ENCODE data around the gene NCEH1.
"Not testable (repeated sequence)": the region's sequence is repeated elsewhere in the genome, so short reads cannot be mapped to it uniquely, and the experiment has no call there.

Gene NCEH1

DNA sequence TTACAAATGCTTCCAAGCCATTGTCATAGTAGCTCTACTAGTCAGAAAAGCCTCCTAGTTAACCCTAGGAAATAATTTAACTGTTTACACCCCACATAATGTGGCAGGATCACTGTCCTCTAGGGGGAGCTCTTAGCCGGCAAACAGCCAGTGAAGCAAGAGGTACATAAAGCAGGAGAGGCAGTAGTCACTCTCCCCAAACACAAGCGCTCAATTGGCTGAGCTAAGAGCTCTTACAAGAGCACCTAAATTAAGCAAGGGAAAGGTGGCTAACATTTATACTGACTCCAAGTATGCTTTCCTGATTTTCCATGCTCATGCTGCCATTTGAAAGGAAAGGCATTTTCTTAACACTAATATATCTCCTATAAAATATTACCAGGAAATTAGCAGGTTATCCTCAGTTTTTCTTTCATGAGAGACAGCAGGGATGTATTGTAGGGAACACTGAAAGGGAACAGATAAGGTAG is 37.6 kb downstream of the NCEH1 start:
- DNase-seq: peak; percentile 66

DNA sequence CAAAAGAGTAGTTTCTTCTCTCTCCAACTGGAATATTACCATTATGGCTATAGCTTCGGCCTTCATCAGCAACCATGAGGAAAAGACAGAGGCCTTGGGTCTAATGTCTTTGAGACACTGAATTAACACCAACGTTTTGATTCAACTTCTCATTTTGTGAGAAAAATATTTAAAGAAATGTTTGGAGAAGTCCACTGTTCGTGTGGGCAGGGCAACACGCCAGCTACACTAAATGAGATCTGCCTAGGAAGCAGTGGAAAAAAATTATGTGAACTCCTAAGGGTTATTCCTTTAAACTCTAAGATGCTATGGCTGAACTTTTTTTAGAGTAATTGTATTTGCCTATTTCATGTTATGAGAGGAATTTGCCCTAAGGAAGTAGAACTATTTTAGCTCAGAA is 41.8 kb downstream of the NCEH1 start:
- no peak for DNase-seq

DNA sequence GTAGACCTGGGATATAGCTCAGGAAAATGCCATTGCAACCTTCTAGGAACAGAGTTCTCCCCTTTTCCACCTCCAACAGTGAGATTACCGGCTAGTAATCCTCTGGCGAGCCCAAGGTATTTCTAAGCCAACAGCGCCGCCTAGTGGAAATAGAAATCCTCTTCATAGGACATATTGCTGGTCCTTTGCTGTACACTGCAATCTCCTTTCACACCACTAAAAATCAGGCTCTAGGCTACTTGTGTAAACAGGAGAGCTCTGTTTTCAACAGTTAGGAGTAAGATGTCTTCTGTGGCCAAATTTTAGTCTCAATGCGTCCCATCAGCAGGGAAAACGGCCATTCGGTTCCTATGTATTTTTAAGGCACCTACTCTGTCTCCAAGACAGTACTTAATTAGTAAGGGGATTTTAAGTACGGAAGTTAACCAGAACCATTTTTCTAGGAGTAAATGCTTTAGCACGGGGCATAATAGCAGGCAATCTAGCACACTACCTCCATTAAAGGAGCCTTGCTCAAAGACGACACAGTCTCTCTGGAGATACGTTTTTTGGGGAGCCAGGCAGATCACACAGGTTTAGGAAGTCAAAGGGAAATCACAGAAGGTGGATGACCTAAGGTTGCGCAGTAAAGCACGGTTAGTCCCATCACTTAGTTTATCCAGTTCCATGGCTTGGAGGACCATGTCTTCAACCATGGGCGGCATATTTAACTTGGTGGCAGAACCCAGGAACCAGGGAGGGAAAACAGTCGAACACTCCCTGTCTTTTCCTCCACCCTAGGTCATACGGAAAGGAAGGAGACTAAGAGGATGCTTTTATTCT is 43.8 kb downstream of the NCEH1 start:
- DNase-seq: peak; percentile 70

DNA sequence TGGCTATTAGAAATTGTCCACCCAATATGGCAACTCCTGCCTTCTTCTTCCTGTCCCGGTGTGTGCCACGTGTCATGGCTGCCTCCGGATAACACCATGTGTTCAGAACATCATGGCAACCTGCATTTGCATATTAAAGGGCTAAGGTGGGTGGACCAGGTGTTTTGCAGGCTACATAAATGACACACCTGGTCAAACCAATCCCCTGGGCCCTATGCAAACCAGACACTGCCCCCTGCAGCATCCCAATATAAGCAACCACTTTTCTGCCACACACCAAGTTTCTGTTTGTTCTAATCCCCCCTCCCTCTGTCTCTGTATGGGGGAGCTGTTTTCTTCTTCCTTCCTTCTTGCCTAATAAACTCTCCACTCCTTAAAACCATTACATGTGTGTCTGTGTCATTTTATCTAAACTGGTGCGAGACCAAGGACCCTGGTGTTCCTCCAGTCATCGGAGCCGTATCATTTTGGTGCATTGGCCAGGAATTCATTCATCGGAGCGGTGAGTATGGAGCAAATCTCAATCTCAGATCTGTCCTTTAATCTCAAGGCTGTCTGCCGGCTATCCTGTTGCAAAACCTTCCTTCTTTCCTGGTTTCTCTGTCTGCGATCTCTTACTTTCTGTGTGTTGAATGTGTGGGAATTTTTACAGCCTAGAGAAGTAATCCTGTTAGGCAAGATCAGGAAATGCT is 44.5 kb downstream of the NCEH1 start:
- DNase-seq: no peak

DNA sequence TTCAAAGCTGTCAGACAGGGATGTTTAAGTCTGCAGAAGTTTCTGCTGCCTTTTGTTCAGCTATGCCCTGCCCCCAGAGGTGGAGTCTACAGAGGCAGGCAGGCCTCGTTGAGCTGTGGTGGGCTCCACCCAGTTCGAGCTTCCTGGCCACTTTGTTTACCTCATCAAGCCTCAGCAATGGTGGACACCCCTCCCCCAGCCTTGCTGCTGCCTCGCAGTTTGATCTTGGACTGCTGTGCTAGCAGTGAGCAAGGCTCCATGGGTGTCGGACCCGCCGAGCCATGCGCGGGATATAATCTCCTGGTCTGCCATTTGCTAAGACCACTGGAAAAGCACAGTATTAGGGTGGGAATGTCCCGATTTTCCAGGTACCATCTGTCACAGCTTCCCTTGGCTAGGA is 45.4 kb downstream of the NCEH1 start:
- DNase-seq: not testable (repeated sequence)

DNA sequence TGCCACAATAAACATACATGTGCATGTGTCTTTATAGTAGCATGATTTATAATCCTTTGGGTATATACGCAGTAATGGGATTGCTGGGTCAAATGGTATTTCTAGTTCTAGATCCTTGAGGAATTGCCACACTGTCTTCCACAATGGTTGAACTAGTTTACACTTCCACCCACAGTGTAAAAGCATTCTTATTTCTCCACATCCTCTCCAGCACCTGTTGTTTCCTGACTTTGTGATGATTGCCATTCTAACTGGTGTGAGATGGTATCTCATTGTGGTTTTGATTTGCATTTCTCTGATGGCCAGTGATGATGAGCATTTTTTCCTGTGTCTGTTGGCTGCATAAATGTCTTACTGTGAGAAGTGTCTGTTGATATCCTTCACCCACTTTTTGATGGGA is 50.4 kb downstream of the NCEH1 start:
- not testable (repeated sequence) for DNase-seq

DNA sequence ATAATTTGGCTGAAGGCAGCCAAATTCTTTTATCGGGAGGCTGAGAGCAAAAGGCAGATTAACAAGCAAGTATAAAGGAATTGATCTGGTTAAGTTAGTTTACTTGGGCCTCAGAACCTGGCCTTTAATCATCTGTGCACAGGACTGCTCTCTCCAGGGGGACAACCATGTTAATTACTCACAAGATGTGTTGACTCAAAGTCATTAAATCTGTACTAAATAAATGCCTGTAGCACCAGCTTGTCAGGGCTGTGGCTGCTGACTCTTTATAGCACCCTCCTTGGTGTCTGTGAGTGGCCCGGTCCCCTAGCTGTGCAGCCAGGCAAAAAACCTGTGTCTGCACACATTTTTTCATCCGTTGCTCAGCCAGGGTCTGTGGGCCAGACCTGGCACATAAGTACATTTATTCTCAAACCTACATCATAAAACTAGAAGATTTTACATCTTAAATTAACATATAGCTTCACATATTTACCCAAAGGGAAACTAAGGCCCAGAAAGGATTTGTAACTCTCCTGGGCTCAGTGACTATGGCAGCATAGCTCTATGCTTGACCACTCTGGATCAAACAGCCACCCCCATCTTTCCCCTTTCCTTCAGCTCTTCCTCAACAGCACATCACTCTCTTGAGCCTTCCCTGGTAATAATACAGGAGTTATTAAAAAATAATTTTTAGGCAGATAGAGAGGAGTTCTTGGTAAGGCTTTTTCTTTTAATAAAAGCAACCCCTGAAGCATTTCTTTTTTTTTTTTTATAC is 51.4 kb downstream of the NCEH1 start:
- no peak for DNase-seq

DNA sequence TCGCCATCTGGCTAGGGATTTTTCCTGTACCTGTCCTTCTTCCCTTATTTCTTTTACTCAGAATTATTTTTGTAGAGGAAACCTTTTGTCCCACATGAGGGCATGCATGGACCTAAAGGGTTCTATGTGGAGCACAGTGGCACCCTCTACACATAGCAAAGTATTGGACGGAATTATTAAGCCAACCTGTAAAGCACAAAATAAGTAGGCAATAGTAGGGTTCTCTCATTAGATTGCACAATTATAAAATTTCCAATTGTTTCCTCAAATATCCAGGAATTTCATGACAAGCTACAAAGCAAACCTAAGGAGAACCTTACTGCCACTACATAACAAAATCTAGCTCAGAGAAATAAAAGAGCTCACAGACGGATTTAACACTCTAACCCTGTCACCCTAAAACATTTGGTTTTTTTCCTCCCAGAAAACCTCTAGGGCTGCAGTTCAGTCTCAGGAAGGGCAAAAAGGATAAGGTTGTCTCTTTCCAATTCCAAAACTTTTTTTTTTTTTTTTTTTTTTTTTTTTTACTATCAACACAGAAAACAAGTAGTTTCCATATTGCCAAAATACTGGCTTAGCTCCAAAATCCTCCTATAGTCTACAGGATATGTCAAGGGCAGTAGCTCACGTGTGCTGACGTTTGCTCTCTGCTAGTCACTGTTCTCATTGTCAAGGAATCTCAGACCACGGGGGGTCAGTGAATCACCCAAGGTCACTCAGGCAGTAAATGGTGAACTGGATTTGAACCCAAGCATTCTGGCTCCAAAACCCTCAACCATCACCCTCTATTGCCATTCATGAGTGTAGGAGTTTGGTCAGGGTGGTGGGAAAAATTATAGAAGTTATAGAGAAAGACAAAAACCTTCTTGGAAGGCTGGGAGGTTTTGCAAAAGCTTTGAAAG is 52.3 kb downstream of the NCEH1 start:
- no peak for DNase-seq

DNA sequence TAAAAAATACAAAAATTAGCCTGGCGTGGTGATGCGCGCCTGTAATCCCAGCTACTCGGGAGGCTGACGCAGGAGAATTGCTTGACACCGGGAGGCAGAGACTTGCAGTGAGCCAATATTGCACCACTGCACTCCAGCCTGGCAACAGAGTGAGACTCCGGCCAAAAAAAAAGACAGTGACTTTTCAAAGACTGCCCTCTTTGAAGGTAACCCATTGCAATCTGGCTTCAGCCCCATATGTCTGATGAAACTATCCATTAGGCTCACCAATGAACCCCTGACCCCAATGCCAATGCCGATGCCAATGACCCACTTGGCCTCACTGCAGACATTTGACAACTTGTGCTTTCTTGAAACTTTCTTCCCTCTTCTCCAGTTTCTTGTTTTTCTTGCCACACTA is 54.3 kb downstream of the NCEH1 start:
- DNase-seq: no peak

DNA sequence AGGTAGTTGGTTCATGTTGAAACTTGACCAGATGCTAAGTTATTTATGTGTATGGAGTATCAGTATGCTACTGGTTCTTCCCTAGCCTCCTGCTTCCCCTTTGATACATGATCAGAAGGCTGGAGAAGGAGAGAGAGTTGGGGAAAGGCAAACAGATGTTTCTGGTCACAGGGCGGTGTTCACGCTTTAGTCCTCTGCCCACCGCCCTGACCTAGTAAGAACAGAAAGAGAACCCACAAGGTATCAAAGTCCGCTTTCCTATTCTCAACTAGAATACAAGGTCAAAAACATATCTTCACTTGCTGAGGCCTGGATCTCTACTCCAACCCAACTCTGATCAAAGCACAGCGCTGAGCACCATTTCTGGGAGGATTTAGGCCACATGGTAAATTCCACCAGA is 55.5 kb downstream of the NCEH1 start:
- no peak for DNase-seq

DNA sequence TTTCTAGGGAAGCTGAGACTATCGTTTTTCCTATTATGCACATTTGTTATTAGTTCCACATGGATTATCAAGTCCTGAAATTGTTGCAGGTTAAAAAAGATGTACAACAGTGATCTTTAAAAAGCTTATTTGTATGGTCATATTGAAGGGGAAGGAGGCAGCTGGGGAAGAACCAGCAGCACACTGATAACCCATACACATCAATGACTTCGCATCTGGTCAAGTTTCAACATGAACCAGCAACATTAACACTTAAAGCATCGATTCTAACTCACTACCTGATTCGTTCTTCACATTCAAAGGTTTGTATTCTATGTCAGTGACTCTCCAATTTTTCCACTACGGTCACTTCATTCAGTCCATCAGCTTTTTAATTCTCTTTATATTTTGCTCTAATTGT is 56.4 kb downstream of the NCEH1 start:
- DNase-seq: no peak

DNA sequence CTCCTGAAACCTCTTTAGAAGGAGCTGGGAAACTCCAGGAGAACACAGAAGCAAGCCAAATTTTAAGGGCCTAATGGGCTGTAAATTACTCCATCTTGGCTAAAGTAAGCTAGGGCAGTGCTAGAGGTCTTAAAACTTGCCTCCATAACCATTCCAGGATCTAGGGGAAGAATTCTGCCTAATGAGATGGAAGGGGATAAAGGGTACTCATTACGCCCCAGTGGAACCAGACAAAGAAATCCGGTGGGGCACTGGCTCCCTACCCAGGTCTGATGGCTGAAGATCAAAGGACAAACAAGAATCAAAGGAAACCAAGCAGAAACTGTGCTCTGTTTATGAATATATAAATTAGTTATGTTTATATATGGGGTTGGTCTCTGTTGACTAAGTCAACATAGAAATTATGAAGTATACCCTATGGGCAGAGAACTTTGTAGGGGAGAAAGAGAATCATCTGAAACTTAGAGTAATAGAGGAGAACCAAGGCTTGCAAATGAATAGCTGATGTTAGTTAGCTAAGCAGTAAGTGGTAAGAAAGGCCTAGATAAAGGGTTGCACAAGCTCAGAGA is 57.8 kb downstream of the NCEH1 start:
- no peak for DNase-seq

DNA sequence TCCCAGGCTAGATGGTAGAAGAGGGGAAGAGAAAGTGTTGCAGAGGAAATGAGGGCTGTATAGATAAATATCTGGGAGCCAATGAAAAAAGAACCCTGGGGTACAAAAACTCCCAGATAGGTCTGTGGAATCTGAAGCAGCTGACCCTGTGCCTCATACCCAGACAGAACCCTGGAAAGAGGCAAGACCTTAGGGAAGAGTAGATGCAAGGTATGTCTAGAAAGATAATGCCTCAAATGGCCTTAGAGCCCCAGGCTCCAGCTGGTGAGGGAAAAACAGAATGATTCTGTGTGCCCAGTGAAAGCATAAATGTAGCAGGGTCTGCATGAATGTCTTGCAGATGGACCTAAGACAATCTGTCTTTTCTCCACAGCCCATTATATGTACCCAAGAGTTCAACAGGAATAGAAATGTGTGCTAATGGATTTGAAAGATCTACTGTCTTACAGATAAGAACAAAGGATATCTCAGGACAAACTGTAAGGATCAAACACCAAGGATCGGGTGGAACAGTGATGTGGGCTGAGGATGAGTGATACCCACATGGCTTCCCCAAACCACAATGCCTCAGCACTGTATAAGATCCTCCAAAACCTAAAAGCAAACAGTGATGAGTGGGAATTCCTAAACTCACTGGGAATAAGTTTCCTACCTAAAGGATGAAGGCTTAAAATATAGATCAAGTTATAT is 58.8 kb downstream of the NCEH1 start:
- DNase-seq: no peak

DNA sequence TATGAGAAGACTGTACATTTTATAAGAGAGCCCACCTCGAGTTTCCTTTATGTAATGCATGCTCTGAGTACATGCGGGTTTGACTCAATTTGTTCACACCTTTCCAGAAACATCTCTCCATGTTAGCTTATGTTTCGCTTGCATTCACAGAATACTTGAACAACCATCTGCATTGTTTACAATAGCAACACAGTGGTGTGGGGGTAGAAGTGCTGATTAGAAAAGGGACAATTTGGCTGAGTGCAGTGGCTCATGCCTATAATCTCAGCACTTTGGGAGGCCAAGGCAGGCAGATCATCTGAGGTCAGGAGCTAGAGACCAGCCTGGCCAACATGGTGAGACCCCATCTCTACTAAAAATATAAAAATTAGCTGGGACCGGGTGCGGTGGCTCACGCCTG is 60.9 kb downstream of the NCEH1 start:
- DNase-seq: no peak

DNA sequence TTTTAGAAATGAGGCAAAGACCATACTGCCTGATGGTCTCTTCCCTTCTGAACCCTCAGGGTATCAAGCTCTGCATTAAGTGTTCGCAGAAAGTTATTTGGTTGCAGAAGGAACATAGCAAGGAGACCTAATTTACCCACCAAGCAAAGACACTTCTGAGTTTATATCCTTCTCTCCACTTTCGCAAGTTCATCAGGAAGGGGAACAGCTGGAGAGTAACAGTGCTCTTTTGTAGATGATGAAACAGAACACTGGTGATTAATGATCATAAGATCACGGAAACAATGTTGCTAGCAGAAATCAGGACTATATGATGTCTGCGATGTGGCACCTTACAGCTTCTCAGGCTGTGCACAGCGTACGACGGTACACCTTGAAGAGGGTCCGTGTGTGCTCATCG is 62.1 kb downstream of the NCEH1 start:
- no peak for DNase-seq

DNA sequence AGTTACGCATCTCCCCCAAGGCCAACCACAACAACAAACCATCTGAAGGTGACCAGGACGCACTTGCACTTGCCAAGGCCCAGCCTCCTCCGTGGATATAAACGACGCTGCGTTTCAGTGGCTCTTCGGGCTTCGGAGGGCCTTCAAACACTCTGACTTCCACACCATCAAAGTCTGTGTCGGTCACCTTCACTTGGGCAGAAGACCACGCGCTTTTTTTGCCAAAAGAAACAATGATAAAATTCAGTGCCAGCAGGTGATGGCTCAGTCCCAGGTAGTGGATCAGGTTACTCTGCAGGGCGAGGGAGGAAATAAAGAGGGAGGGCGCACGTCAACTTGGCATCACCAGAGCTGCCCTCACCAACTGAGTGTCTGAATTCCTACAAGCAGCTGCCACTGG is 63.0 kb downstream of the NCEH1 start:
- DNase-seq: peak; percentile 65

DNA sequence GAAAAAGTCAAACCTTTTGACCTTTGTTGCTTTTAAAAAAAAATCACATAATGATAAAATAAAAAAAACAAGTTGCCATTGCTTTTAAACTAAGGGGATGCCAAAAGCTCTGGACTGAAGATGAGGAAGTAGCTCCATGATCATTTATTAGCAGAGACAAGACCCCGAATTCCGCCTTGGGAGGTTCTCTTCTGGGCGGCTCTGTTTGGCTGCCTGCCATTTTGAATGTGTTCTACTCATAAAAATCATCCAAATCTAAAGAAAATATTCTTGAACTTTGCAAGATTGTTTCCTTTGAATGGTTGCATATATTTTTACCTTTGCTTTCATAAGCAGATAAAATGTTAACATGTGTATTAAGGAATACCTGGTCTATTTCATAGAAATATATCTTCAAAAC is 63.8 kb downstream of the NCEH1 start:
- no peak for DNase-seq

DNA sequence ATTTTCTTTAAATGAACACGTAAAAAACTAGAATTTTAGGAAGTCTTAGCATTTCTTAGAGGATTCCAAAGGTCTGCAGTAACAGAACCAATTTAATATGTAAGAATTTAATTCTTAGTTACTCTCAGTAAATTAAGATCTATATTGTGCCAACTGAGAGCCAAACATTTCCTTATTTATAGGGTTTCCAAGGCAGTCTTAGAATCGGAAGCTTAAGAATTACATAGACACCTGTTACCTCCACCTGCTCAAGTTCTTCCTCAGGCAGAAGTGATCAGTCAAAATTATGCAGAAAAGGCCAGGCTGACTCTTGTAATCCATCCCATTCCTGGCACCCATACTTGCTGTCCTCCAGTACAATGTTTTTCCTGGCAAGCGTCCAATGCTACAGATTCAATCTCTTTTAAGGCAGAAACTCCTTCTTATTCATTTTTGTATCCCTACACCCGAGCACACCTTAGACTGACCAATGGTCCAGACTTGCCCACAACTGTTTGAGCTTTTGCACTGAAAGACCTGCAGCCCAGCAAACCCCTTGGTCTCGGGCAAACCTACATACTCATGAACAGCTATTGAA is 64.3 kb downstream of the NCEH1 start:
- DNase-seq: no peak

DNA sequence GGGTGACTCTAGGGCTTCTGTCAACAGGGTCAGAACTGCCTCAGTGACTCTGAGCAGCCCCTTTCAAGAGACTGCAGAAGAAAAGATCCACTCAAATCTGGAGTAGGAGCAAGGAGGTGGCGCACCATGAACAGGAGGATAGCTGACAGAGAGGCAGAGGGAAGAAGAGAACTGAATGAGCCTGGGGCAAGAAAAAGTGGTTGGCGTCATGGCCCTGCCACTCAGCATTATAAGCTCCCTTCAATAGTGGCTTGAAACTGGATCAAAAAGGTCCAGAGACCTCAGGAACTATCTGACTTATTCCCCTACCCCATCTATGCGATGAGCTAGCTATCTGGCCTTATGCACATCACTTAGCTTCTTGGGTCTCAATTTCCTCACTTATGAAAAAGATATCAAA is 66.6 kb downstream of the NCEH1 start:
- DNase-seq: no peak

DNA sequence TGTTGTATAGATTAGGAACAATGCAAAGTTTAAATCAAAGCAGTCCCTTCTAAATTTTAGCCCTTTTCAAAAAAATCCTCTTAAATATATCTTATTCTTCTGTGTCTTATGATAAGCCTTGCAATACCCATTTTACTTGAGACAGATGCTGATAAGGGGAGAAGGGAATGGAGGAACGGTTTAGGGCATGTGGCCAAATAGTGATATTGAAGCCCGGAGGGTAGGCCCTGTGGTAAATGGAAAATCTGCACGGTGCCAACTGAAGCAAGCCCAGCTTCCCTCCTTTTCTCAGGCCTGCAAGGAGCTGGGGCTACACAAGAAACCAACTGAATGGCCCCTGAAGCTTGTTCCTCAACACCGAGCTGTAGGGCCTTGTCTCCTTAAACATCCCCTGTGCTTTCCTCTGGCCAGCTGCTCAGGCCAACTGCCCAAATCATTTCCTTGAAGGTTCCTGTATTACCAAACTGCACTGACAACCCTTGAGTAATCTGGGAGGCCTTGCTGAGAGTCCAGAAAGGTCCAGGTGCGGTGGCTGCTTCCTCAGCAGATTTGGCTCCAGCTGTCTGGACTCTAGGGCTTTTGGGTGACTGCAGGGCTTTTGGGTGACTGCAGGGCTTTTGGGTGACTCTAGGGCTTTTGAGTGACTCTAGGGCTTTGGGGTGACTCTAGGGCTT is 67.2 kb downstream of the NCEH1 start:
- DNase-seq: no peak

DNA sequence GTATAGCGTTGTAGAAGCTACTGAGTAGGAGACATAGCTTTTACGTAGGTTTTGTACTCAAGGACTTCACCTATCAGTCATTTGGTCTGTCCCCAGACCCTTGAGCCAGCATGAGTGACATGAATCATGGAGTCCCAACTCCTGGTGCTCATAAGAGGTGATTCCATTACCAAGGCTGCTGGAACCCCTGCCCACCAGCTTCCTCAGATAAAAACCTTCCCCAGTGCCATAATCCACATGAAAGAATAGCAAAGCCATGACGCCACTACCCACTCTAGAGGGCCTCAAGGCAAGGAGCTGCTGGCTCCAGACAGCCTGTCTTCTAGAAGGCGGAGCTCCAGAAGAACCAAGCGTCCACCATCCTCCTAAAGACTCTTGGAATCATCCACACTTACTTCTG is 69.6 kb downstream of the NCEH1 start:
- DNase-seq: no peak
